Activated effector memory CD4-positive, alpha-beta T cell treated with Interleukin-2 at 50 U/mL for 16 hours (primary cell): Measurements from ENCODE around the gene UCP2.
A peak's percentile ranks its signal among the peaks of the same experiment; 100 is the strongest.

Experiments used
- DNase-seq: peaks from one replicate; pipeline ENCODE4 v3.0.0-alpha.2; 2020

Gene UCP2

GRCh38 chr11:74009675-74010305, 27.1 kb upstream of the UCP2 start:
- no peak for DNase-seq

DNA sequence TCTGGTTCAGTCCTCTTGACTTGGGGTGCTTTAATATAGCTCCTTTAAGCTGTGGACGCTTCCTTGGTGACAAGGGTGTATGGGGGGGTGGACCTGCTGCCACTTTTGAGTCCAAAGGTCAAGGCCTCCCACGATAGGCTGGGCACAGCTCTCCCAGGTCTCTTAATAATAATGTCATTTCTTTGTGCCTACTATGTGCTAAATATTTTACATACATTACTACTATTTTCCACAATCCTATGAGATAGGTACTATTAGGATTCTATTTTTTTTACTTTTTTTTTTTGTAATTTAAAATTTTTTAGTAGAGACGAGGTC, 26.5 kb upstream of the UCP2 start:
- no peak for DNase-seq

GRCh38 chr11:74008373-74009229, 26.0 kb upstream of the UCP2 start, which contains the start of gene UCP3:
Gene UCP3 (minus strand): TSS chr11:74009085. CDS start chr11:74007042, 2,043 bp downstream.
- no peak for DNase-seq

DNA sequence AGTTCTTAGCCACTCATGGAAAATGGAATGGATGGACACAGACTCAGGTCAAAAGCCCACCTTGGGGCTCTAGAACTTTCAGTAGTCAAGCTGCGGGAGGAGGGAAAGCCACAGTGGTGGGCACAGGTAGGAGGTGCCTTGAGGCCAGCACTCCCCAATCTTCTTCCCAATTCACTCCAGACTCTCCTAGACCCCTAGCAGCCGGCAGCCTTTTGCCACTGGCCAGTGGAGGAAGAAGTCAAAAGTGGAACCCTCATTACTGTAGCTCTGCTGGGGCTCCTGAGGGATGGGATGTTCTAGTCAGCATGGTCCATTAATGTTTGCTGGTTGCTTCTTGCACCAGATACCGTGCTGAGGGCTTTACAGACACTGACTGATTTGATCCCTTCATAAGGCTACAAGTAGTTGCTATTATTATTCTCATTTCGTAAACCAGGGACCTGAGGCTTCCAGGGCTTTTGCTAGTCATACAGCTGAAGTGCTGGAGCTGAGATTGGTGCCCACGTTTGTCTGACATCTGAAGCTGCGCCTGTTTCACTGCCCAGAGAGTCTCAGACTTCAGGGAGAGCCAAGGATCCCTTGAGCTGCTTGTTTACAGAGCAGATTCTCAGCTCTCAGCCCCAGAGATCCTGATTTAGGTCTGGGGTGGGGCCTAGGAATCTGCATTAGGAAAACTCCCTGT, 25.2 kb upstream of the UCP2 start:
- no peak for DNase-seq

DNA sequence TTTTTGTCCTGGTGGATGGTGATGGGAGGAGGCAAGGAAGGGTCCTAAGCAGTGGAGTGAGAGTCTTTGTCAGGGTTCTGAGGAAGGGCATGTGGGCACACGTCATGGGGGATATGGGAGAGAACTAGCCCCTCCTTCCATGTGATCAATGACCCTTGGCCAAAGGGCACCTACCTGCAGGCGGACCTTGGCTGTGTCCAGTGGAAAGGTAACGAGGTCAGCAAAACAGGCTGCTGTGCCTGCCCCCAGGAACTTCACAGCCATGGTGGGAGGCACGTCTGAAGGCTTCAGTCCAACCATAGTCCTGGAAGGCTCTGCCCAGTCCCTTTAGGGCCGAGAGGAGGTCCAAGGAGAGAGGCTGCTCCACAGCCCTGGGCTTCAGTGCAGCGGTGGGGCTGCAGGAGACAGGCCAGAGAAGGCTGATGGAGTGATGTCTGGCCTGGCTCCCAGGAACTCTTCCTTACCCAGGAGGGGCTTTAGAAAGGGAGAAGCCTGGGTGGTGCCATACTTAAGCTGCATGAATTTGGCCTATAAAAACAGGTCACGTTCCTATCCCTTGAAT, 24.2 kb upstream of the UCP2 start:
- DNase-seq, result no peak

DNA sequence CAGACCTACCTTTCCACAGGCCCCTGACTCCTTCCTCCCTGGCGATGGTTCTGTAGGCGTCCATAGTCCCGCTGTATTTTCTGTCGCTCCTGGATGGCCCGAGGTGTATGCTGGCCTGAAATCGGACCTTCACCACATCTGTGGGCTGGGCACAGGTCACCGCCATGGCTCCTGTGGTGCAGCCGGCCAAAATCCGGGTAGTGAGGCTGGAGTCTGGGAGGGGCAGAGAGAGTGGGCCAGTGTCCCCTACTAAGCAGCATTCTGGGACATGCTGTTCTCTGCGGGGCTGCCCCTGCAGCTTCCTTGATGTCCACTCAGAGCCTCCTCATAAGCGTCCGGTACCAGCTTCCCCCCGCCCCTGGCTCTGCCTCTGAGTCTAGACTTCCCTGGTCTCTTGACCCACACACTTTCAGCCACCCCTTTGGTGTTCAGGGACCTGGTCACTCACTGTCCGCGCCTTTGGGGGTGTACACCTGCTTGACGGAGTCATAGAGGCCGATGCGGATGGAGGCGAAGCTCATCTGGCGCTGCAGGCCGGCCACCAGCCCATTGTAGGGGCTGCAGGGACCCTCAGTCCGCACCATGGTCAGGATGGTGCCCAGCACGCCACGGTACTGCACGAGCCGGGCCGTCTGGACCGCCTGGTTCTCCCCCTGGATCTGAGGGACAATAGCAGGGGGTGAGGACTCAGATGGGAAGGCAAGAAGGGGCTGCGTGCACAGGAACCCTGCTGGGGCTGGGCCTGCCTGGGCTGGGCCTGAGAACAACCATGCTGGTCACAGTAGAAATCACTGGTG, 23.3 kb upstream of the UCP2 start:
- no peak for DNase-seq

GRCh38 chr11:74004759-74005615, 22.3 kb upstream of the UCP2 start:
- peak; percentile 82 for DNase-seq

- DNase-seq, result no peak
These were observed 21.5 kb upstream of the UCP2 start for GRCh38 chr11:74004046-74004695.

DNA sequence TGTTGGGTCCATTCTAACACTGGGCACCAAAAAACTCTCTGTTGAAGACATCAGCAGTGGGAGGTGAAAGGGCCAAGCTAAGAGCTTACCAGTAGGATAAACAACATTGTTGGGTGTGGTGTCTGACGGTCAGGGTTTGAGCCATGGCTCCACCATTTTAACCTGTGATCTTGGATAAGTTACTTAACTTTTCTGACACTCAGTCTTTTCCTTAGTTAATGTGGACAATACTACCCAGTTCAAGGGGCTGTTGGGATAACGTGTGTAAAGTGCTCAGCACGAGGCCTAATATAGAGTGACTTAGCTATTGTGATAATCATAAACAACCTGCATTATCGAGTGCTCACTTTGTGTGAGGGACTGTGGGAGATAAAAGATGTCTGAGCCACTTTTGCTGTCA, 20.2 kb upstream of the UCP2 start:
- DNase-seq, result no peak

- no peak for DNase-seq
These were observed 19.2 kb upstream of the UCP2 start for GRCh38 chr11:74001822-74002286.

- no peak for DNase-seq
These were observed 17.9 kb upstream of the UCP2 start for GRCh38 chr11:74000307-74001133.

GRCh38 chr11:73999581-74000306, 17.1 kb upstream of the UCP2 start:
- DNase-seq, result no peak

GRCh38 chr11:73998846-73999575, 16.4 kb upstream of the UCP2 start:
- no peak for DNase-seq

GRCh38 chr11:73997120-73997770, 14.6 kb upstream of the UCP2 start:
- no peak for DNase-seq

GRCh38 chr11:73996161-73996747, 13.6 kb upstream of the UCP2 start:
- no peak for DNase-seq

- no peak for DNase-seq
These were observed 13.1 kb upstream of the UCP2 start for GRCh38 chr11:73995731-73996130.

DNA sequence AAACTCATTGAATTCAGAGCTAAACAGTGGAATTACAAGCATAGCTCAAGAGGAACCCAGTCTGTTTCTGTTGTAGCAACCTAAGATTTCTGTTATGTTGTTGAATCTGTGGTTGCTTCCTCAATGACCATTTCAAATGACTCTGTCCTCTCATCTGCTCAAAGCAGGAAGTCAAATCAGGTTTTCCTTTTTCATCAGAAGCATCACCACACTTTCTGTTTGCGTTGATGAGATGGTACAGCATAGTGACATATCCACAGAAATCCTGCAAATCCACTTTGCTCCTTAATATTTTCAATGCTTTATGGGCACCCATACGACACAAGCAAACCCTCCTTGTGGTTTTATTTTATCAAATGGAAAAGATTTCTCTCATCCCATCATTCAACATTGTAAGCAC, 12.6 kb upstream of the UCP2 start:
- DNase-seq, result no peak
